ENCODE data around the gene KLF7.

DNA sequence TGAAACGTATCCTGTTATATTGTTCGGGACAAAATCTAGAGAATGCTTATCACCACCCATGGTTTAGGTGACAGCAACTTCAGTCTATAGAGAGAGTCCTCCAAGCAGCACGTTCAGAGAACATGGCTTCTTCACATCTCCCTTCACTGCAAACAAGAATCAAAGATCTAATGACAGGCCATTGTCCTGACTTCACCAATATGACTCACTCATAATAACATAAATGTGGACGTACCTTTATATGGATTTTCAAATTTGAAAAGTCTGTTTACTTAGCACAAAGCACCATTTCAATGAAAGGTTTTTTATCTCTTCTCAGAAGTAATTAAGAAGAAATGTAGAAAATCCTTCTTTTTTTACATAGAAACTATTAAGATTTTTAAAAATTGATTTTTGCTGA lies 46.7 kb downstream of the KLF7 start:
- TF ChIP-seq, protein P1, sequence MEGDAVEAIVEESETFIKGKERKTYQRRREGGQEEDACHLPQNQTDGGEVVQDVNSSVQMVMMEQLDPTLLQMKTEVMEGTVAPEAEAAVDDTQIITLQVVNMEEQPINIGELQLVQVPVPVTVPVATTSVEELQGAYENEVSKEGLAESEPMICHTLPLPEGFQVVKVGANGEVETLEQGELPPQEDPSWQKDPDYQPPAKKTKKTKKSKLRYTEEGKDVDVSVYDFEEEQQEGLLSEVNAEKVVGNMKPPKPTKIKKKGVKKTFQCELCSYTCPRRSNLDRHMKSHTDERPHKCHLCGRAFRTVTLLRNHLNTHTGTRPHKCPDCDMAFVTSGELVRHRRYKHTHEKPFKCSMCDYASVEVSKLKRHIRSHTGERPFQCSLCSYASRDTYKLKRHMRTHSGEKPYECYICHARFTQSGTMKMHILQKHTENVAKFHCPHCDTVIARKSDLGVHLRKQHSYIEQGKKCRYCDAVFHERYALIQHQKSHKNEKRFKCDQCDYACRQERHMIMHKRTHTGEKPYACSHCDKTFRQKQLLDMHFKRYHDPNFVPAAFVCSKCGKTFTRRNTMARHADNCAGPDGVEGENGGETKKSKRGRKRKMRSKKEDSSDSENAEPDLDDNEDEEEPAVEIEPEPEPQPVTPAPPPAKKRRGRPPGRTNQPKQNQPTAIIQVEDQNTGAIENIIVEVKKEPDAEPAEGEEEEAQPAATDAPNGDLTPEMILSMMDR (IDR thresholded peaks at IDR 0.05; ENCODE audit: low read length), result no peak
- no peak for TF ChIP-seq EZH2 (optimal IDR thresholded peaks at IDR 0.05; ENCODE audit: low read depth, low read length)

All from MM.1S (cell line).